ENCODE results near the gene GMDS. TPM values are rescaled to one million over a fixed set of nuclear protein-coding genes. Genes with fewer than 3 reads are reported as not detected.

The GMDS gene
- total and polyA plus RNA-seq, 2 of the 13 experiments (the other 11 are each of a cell fraction or from before 2014, with no cell fraction given): 64.4 to 112 TPM

- no peak for TF ChIP-seq ZNF784 (CRISPR knock-in tag; IDR thresholded peaks at IDR 0.05; ENCODE audit: borderline replicate concordance)
- TF ChIP-seq ZNF136 (CRISPR knock-in tag; IDR thresholded peaks at IDR 0.05; ENCODE audit: low read depth): peak; percentile 85; the same call in 1 of the 2 replicates
- TF ChIP-seq CHD2 (IDR thresholded peaks at IDR 0.05; ENCODE audit: low read depth, low read length): no peak
- no peak for TF ChIP-seq ZIK1 (CRISPR knock-in tag; IDR thresholded peaks at IDR 0.05; ENCODE audit: borderline replicate concordance, low read depth)
- peak; percentile 99 for TF ChIP-seq POGK (CRISPR knock-in tag; conservative IDR thresholded peaks at IDR 0.05)
- peak; percentile 73; the same call in 1 of the 2 replicates for TF ChIP-seq TFE3 (CRISPR knock-in tag; IDR thresholded peaks at IDR 0.05)
- TF ChIP-seq PHF5A (CRISPR knock-in tag; IDR thresholded peaks at IDR 0.05; ENCODE audit: low read depth, unreplicated experiment): peak; percentile 88
- 0 out of 2 replicates have a peak, but pooled peaks have one; percentile 80 for TF ChIP-seq MYNN (CRISPR knock-in tag; IDR thresholded peaks at IDR 0.05; ENCODE audit: low read depth)
- peak; percentile 99 for TF ChIP-seq ISL2 (CRISPR knock-in tag; IDR thresholded peaks at IDR 0.05)
- no peak for TF ChIP-seq ZFP36 (IDR thresholded peaks at IDR 0.05; ENCODE audit: borderline replicate concordance, low read depth, low read length, partially characterized antibody)
- TF ChIP-seq MTA1 (CRISPR knock-in tag; IDR thresholded peaks at IDR 0.05; ENCODE audit: borderline replicate concordance): no peak
- no peak for TF ChIP-seq THAP8 (CRISPR knock-in tag; IDR thresholded peaks at IDR 0.05; ENCODE audit: borderline replicate concordance)
- peak; percentile 82; the same call in 1 of the 2 replicates for TF ChIP-seq ZSCAN30 (CRISPR knock-in tag; IDR thresholded peaks at IDR 0.05)
- TF ChIP-seq HCFC1 (IDR thresholded peaks at IDR 0.05; ENCODE audit: low read depth, low read length): no peak
- no peak for TF ChIP-seq CSRNP2 (CRISPR knock-in tag; conservative IDR thresholded peaks at IDR 0.05; ENCODE audit: low read depth)
- TF ChIP-seq ATM (IDR thresholded peaks at IDR 0.05; ENCODE audit: borderline replicate concordance): no peak
- no peak for TF ChIP-seq ZNF660 (CRISPR knock-in tag; IDR thresholded peaks at IDR 0.05; ENCODE audit: borderline replicate concordance, low read depth)
- no peak for TF ChIP-seq ZNF451 (CRISPR knock-in tag; IDR thresholded peaks at IDR 0.05)
- TF ChIP-seq ETS1 (CRISPR knock-in tag; IDR thresholded peaks at IDR 0.05): no peak
- peak; percentile 100 for TF ChIP-seq ELF3 (CRISPR knock-in tag; IDR thresholded peaks at IDR 0.05)
- TF ChIP-seq ZNF766 (CRISPR knock-in tag; IDR thresholded peaks at IDR 0.05; ENCODE audit: borderline replicate concordance): no peak
Measured at GRCh38 chr6:2225422-2226392, 19.7 kb downstream of the GMDS start (continued).
